ENCODE data around the gene INO80C. TPM values are rescaled to one million over a fixed set of nuclear protein-coding genes. Genes with fewer than 3 reads are reported as not detected.

Gene INO80C
- total and polyA plus RNA-seq, 8 donors, result 8.7 to 66.7 (median 29.6) TPM; not detected in 1

DNA sequence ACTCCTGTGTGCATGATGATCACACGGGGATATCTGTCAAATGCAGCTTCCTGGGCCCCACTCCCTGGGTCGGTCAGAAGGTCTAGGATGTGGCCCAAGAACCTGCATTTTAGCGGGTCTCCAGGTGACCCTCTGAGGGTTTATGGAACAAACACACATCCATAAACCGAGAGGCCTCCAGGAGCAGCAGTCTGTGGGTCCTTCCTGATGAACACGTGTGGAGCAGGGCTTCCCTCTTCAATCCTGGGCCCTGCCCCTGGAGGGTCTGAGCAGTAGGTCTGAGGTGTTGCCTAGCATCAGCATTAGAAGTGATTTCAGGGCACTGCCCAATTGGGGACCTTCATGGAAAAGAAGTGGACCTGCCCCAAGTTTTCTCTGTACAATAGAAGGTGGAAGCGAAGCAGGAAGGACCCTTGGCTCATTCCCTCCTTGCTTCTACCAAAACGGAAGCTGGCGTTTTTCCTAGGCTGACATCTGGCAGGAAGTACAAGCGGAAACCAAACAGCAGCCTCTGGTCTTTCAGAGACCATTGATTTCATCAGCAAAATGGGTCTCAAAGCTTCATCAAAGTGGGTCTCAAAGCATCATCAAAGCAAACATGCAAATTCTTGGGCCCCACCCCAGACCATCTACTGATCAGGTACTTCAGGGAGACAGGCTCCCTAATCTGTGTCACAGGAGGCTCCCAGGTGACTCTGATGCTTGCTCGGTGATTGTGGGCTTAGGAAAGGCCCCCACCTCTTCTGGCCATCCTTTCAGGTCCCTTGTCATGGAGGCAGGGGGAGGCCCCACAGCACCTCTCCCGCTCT, 30.7 kb downstream of the INO80C start:
- peak overlapping the region in 2 of 5 donors; percentile 16 to 31 for H3K27ac ChIP-seq
- no peaks in the 10 kb centered on the region for H3K27me3 ChIP-seq
- no peak overlapping the region for H3K4me3 ChIP-seq
- intact Hi-C loops (cut with DNase I; ENCODE audit: low total_unique reads), result no loop called here
- H3K9me3 ChIP-seq, result no peaks in the 10 kb centered on the region
- peaks cover 0 to 17% (median 13%) of the 10 kb centered on the region in 4 donors for H3K36me3 ChIP-seq
- TF ChIP-seq EP300 (IDR thresholded peaks at IDR 0.05), result no peak
- no peak for TF ChIP-seq POLR2A (IDR thresholded peaks at IDR 0.05)
- no peak for TF ChIP-seq CTCF (IDR thresholded peaks at IDR 0.05)
- TF ChIP-seq POLR2AphosphoS5 (IDR thresholded peaks at IDR 0.05), result no peak
- H3K4me1 ChIP-seq, result peaks cover 14 to 44% (median 25%) of the 10 kb centered on the region in 4 donors
- DNase-seq, result peak in 1 of 2 donors; percentile 51
- WGBS, 5 donors, result 79 to 84% (median 82%) methylated on average over 11 of the region's 11 CpGs

DNA sequence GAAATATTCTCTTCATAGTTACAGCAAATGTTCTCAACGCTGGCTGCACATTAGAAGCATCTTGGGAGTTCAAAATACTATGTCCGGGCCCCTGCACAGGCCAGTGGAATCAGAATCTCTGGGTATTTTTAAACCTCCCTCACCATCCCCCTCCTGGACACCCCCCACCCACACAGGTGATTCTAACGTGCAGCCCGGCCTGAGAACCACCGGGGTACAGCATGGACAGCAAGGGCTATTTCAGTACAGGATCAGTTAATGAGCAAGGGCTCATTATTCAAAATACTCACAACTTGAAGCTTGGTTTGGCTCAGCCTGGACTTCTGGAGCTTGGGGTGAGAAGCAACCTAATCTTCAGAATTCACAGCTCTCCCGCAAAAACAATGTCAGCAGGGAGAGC, 31.4 kb downstream of the INO80C start:
- no peak overlapping the region for H3K4me3 ChIP-seq
- no peaks in the 10 kb centered on the region for H3K27me3 ChIP-seq
- peaks cover 20 to 50% (median 32%) of the 10 kb centered on the region in 4 donors for H3K4me1 ChIP-seq
- intact Hi-C loops (cut with DNase I; ENCODE audit: low total_unique reads), result no loop called here
- TF ChIP-seq POLR2AphosphoS5 (IDR thresholded peaks at IDR 0.05) (no peak), CTCF (IDR thresholded peaks at IDR 0.05) (no peak), EP300 (IDR thresholded peaks at IDR 0.05) (no peak), POLR2A (IDR thresholded peaks at IDR 0.05) (no peak)
- H3K9me3 ChIP-seq, result no peaks in the 10 kb centered on the region
- H3K36me3 ChIP-seq, result peaks cover 0 to 17% (median 13%) of the 10 kb centered on the region in 4 donors
- 77 to 92% (median 89%) methylated on average over 6 of the region's 6 CpGs for WGBS, 5 donors
- H3K27ac ChIP-seq, result no peak overlapping the region
- DNase-seq, result no peak

DNA sequence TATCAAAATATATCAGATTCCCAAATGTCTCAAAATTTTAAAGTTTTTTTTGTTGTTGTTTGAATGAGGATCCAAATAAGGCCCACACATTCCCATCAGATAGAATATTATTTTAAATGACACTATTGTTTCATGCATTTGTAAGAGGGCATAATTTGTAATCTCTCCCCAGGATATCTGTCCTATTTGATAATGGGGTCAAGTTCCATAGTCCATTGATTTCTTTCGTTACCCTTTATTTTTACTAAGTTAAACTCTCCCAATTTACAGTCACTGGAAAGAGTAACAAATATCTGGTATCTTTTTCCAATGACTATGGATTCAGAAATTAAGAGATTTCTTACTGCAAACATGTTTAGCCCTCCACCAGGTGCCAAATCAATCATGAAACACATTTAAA, 32.4 kb downstream of the INO80C start:
- intact Hi-C loops (cut with DNase I; ENCODE audit: low total_unique reads), result no loop called here
- no peak for DNase-seq
- TF ChIP-seq POLR2AphosphoS5 (IDR thresholded peaks at IDR 0.05) (no peak), POLR2A (IDR thresholded peaks at IDR 0.05) (no peak), CTCF (IDR thresholded peaks at IDR 0.05) (no peak), EP300 (IDR thresholded peaks at IDR 0.05) (no peak)
- H3K4me1 ChIP-seq, result peaks cover 16 to 52% (median 32%) of the 10 kb centered on the region in 4 donors
- WGBS, 5 donors, result 42 to 74% (median 60%) methylated on average over 1 of the region's 1 CpG
- H3K4me3 ChIP-seq, result no peak overlapping the region
- no peaks in the 10 kb centered on the region for H3K9me3 ChIP-seq
- H3K27ac ChIP-seq, result no peak overlapping the region
- no peaks in the 10 kb centered on the region for H3K27me3 ChIP-seq
- H3K36me3 ChIP-seq, result peaks cover 0 to 17% (median 13%) of the 10 kb centered on the region in 4 donors

GRCh38 chr18:35464831-35465279, 32.9 kb downstream of the INO80C start:
- Histone ChIP-seq H3K4me1 (peaks cover 15 to 53% (median 34%) of the 10 kb centered on the region in 4 donors), H3K27me3 (no peaks in the 10 kb centered on the region), H3K9me3 (no peaks in the 10 kb centered on the region), H3K27ac (no peak overlapping the region), H3K4me3 (no peak overlapping the region), H3K36me3 (peaks cover 0 to 17% (median 13%) of the 10 kb centered on the region in 4 donors)
- DNase-seq, result no peak
- 70 to 85% (median 76%) methylated on average over 2 of the region's 2 CpGs for WGBS, 5 donors
- intact Hi-C loops (cut with DNase I; ENCODE audit: low total_unique reads), result no loop called here
- TF ChIP-seq POLR2A (IDR thresholded peaks at IDR 0.05) (no peak), POLR2AphosphoS5 (IDR thresholded peaks at IDR 0.05) (no peak), CTCF (IDR thresholded peaks at IDR 0.05) (no peak), EP300 (IDR thresholded peaks at IDR 0.05) (no peak)
